ENCODE data around the gene PINLYP. TPM values are rescaled to one million over a fixed set of nuclear protein-coding genes. Genes with fewer than 3 reads are reported as not detected.

PINLYP gene
- total and polyA plus RNA-seq, 9 of the 15 experiments (the other 6 are each of a cell fraction or from before 2014, with no cell fraction given): 1.00 to 6.7 (median 2.2) TPM

DNA sequence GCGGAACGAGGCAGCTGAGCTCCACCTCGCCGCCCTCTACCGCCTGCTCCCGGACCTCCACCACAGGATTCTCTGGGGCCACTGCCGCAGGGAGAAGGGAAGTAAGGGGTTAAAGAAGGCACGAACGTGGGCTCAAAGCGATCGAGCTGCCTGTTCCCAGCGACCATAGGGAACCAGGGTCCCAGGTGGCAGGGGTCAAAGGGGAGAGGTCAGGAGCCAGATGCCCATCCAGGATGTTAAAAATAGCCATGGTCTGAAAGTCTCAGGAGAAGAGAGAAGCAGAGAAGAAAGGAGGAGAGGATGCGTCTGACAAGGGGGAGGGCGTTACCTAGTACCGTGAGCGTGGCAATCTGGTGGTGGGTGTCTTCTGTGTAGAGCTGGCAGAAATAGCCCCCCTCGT, 51.2 kb downstream of the PINLYP start:
- H3K9ac ChIP-seq (ENCODE audit: insufficient read depth in 1 of 2, low read depth in 2 of 2, low read length in 2 of 2): no peak overlapping the region; a peak in 1 of 4 replicates
- BruUV-seq (replicated peaks): no TSS peak
- H4K20me1 ChIP-seq (replicated peaks; ENCODE audit: control insufficient read depth, insufficient read depth, low read length): no peaks in the 10 kb centered on the region
- ChIA-PET CTCF (ENCODE audit: low intra/inter-chr PET ratio) (no interaction called here), POLR2A (interaction anchor here (0.6 to 1.2 kb wide), 2 partner anchors 93 to 1369 kb away, joined by 3 to 4 read pairs; no protein-coding TSS in a partner anchor)
- FAIRE-seq: no peak
- no peak for TF ChIP-seq ZNF143 (CRISPR knock-in tag; IDR thresholded peaks at IDR 0.05)
- TF ChIP-seq NR2C2 (CRISPR knock-in tag; IDR thresholded peaks at IDR 0.05): no peak
- TF ChIP-seq NR2C2 (tag; IDR thresholded peaks at IDR 0.05): 0 out of 2 replicates have a peak, but pooled peaks have one; percentile 22
- TF ChIP-seq DNMT1 (IDR thresholded peaks at IDR 0.05): no peak
- TF ChIP-seq NR2C1 (IDR thresholded peaks at IDR 0.05): peak; percentile 67
- peak; percentile 51 for TF ChIP-seq NR2C1 (tag; IDR thresholded peaks at IDR 0.05)
- no peak for TF ChIP-seq POLR2AphosphoS5 (IDR thresholded peaks at IDR 0.05; ENCODE audit: control insufficient read depth, insufficient read depth, low read depth, low read length)
- TF ChIP-seq HNRNPL (IDR thresholded peaks at IDR 0.05; ENCODE audit: low read depth, low read length): no peak
- TF ChIP-seq, protein P1, sequence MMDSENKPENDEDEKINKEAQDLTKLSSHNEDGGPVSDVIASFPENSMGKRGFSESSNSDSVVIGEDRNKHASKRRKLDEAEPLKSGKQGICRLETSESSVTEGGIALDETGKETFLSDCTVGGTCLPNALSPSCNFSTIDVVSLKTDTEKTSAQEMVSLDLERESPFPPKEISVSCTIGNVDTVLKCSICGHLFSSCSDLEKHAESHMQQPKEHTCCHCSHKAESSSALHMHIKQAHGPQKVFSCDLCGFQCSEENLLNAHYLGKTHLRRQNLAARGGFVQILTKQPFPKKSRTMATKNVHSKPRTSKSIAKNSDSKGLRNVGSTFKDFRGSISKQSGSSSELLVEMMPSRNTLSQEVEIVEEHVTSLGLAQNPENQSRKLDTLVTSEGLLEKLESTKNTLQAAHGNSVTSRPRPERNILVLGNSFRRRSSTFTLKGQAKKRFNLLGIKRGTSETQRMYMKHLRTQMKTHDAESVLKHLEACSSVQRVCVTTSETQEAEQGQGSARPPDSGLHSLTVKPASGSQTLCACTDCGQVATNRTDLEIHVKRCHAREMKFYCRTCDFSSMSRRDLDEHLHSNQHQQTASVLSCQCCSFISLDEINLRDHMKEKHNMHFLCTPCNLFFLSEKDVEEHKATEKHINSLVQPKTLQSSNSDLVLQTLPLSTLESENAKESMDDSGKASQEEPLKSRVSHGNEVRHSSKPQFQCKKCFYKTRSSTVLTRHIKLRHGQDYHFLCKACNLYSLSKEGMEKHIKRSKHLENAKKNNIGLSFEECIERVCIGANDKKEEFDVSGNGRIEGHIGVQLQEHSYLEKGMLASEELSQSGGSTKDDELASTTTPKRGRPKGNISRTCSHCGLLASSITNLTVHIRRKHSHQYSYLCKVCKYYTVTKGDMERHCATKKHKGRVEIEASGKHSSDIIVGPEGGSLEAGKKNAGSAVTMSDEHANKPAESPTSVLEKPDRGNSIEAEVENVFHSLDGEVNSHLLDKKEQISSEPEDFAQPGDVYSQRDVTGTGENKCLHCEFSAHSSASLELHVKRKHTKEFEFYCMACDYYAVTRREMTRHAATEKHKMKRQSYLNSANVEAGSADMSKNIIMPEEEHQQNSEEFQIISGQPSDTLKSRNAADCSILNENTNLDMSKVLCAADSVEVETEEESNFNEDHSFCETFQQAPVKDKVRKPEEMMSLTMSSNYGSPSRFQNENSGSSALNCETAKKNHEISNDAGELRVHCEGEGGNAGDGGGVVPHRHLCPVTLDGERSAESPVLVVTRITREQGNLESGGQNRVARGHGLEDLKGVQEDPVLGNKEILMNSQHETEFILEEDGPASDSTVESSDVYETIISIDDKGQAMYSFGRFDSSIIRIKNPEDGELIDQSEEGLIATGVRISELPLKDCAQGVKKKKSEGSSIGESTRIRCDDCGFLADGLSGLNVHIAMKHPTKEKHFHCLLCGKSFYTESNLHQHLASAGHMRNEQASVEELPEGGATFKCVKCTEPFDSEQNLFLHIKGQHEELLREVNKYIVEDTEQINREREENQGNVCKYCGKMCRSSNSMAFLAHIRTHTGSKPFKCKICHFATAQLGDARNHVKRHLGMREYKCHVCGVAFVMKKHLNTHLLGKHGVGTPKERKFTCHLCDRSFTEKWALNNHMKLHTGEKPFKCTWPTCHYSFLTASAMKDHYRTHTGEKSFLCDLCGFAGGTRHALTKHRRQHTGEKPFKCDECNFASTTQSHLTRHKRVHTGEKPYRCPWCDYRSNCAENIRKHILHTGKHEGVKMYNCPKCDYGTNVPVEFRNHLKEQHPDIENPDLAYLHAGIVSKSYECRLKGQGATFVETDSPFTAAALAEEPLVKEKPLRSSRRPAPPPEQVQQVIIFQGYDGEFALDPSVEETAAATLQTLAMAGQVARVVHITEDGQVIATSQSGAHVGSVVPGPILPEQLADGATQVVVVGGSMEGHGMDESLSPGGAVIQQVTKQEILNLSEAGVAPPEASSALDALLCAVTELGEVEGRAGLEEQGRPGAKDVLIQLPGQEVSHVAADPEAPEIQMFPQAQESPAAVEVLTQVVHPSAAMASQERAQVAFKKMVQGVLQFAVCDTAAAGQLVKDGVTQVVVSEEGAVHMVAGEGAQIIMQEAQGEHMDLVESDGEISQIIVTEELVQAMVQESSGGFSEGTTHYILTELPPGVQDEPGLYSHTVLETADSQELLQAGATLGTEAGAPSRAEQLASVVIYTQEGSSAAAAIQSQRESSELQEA (IDR thresholded peaks at IDR 0.05; ENCODE audit: low read depth): no peak
- TF ChIP-seq, protein P2, sequence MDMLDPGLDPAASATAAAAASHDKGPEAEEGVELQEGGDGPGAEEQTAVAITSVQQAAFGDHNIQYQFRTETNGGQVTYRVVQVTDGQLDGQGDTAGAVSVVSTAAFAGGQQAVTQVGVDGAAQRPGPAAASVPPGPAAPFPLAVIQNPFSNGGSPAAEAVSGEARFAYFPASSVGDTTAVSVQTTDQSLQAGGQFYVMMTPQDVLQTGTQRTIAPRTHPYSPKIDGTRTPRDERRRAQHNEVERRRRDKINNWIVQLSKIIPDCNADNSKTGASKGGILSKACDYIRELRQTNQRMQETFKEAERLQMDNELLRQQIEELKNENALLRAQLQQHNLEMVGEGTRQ (CRISPR knock-in tag; IDR thresholded peaks at IDR 0.05): no peak
- TF ChIP-seq KAT2B (IDR thresholded peaks at IDR 0.05; ENCODE audit: low read depth, low read length): no peak
- no peak for TF ChIP-seq ELF4 (CRISPR knock-in tag; IDR thresholded peaks at IDR 0.05)
- peaks cover 2% of the 10 kb centered on the region for H3K9me1 ChIP-seq (ENCODE audit: control insufficient read depth, insufficient read depth, low read length)
- WGBS (ENCODE audit: insufficient coverage, low coverage, missing lambda C conversion rate): 59% methylated on average over 12 of the region's 17 CpGs
- H3K4me2 ChIP-seq (ENCODE audit: insufficient read depth, low read length): no peak overlapping the region
- peaks cover 28 to 45% of the 10 kb centered on the region in 2 experiments; a peak in 4 of 5 replicates for H3K4me1 ChIP-seq (replicated peaks in 1 of 2; ENCODE audit: control insufficient read depth in 2 of 2, insufficient read depth in 2 of 2, low read length in 2 of 2)
- no peaks in the 10 kb centered on the region for H3K27me3 ChIP-seq (ENCODE audit: control insufficient read depth in 2 of 2, insufficient read depth in 2 of 2, low read length in 2 of 2)
- H3K79me2 ChIP-seq (ENCODE audit: control insufficient read depth, insufficient read depth, low read length): no peaks in the 10 kb centered on the region
- H3K27ac ChIP-seq (ENCODE audit: extremely low read depth, low read depth, low read length): no peak overlapping the region
- intact Hi-C loops (cut with micrococcal nuclease) (loop anchor here (10.0 kb wide), 2 partner anchors 72 to 182 kb away; no protein-coding TSS in a partner anchor), in situ Hi-C loops (cut with MboI) (no loop called here)
- 0 out of 2 replicates have a peak overlapping the region, but pooled peaks have one; percentile 28 for H2AFZ ChIP-seq (ENCODE audit: low read depth, low read length)
- DNase-seq (ENCODE audit: extremely low read depth in 1 of 4, low spot score in 3 of 4): no peak
- no peaks in the 10 kb centered on the region for H3K9me3 ChIP-seq (replicated peaks; ENCODE audit: control insufficient read depth, insufficient read depth, low read depth, low read length)
- no peak overlapping the region for H3K4me3 ChIP-seq
- H3K36me3 ChIP-seq (ENCODE audit: control insufficient read depth, insufficient read depth, low read length): no peaks in the 10 kb centered on the region
- ATAC-seq: no peak

All from K562 (cell line).